ENCODE measurements around the gene SAMD11.
A peak's percentile ranks its signal among the peaks of the same experiment; 100 is the strongest.
"Not testable (repeated sequence)": the region's sequence is repeated elsewhere in the genome, so short reads cannot be mapped to it uniquely, and the experiment has no call there.

Gene SAMD11

GRCh38 chr1:970973-971730, 47.4 kb downstream of the SAMD11 start:
- no peak overlapping the region for H3K27ac ChIP-seq
- DNase-seq (ENCODE audit: low read depth, low spot score): no peak

- no peak for DNase-seq (ENCODE audit: low read depth, low spot score)
- H3K27ac ChIP-seq: no peak overlapping the region
These were observed 48.2 kb downstream of the SAMD11 start for GRCh38 chr1:971751-972506.

- DNase-seq (ENCODE audit: low read depth, low spot score): no peak
- no peak overlapping the region for H3K27ac ChIP-seq
These were observed 49.2 kb downstream of the SAMD11 start for GRCh38 chr1:972726-973458.

- no peak overlapping the region for H3K27ac ChIP-seq
These were observed 50.0 kb downstream of the SAMD11 start for GRCh38 chr1:973459-974292.

GRCh38 chr1:974293-974640, 50.5 kb downstream of the SAMD11 start:
- DNase-seq (ENCODE audit: low read depth, low spot score): no peak
- no peak overlapping the region for H3K27ac ChIP-seq

More at GRCh38 chr1:973459-974292, 50.0 kb downstream of the SAMD11 start:
- DNase-seq (ENCODE audit: low read depth, low spot score): no peak

GRCh38 chr1:974687-975328, 51.1 kb downstream of the SAMD11 start:
- H3K27ac ChIP-seq: no peak overlapping the region
- no peak for DNase-seq (ENCODE audit: low read depth, low spot score)

GRCh38 chr1:975365-975764, 51.6 kb downstream of the SAMD11 start:
- no peak for DNase-seq (ENCODE audit: low read depth, low spot score)
- H3K27ac ChIP-seq: peak overlapping the region; percentile 57

- DNase-seq (ENCODE audit: low read depth, low spot score): no peak
- H3K27ac ChIP-seq: peak overlapping the region; percentile 57
These were observed 52.4 kb downstream of the SAMD11 start for GRCh38 chr1:975896-976683.

GRCh38 chr1:976791-977190, 53.1 kb downstream of the SAMD11 start:
- not testable (repeated sequence) for DNase-seq (ENCODE audit: low read depth, low spot score); H3K27ac ChIP-seq

- no peak for DNase-seq (ENCODE audit: low read depth, low spot score)
- H3K27ac ChIP-seq: no peak overlapping the region
These were observed 54.5 kb downstream of the SAMD11 start for GRCh38 chr1:978069-978834.

GRCh38 chr1:978835-979743, 55.4 kb downstream of the SAMD11 start:
- no peak overlapping the region for H3K27ac ChIP-seq
- no peak for DNase-seq (ENCODE audit: low read depth, low spot score)

- DNase-seq (ENCODE audit: low read depth, low spot score): no peak
These were observed 56.0 kb downstream of the SAMD11 start for GRCh38 chr1:979744-980072.

GRCh38 chr1:980137-980571, 56.4 kb downstream of the SAMD11 start:
- H3K27ac ChIP-seq: no peak overlapping the region
- no peak for DNase-seq (ENCODE audit: low read depth, low spot score)

More at GRCh38 chr1:979744-980072, 56.0 kb downstream of the SAMD11 start:
- H3K27ac ChIP-seq: no peak overlapping the region

- no peak for DNase-seq (ENCODE audit: low read depth, low spot score)
- H3K27ac ChIP-seq: no peak overlapping the region
These were observed 57.1 kb downstream of the SAMD11 start for GRCh38 chr1:980602-981395.

- no peak for DNase-seq (ENCODE audit: low read depth, low spot score)
- no peak overlapping the region for H3K27ac ChIP-seq
These were observed 57.8 kb downstream of the SAMD11 start for GRCh38 chr1:981491-981954.

- DNase-seq (ENCODE audit: low read depth, low spot score): no peak
- no peak within 1 kb of the TSS for H3K27ac ChIP-seq
These were observed 58.3 kb downstream of the SAMD11 start, which contains the start of gene PERM1 for GRCh38 chr1:981955-982558. TSS of gene PERM1 (minus strand) at chr1:982093. CDS start at chr1:981029, 1,064 bp downstream.
